SK-N-MC (cell line): Measurements from ENCODE around the gene WDR64.

ENCODE experiments used
- EZH2 ChIP-seq: fragments of 200-600 bp; sonication (generic); IDR thresholded peaks from one replicate; pipeline ENCODE4 v1.6.1; 2017; ENCODE audit warnings: antibody characterized with exemption
- FOXP2 ChIP-seq: optimal IDR thresholded peaks from 2 replicates; pipeline ENCODE3; 2011; ENCODE audit warnings: mild to moderate bottlenecking, moderate library complexity; ENCODE audit not compliant: insufficient read depth; ENCODE audit errors: extremely low read length, control extremely low read depth
- POLR2AphosphoS5 ChIP-seq: IDR thresholded peaks from 2 replicates; pipeline ENCODE4 v1.6.1; 2012; ENCODE audit warnings: mild to moderate bottlenecking, low read depth, low read length, borderline replicate concordance

- TF ChIP-seq EZH2 (no peak), POLR2AphosphoS5 (peak; percentile 56; the same call in 1 of the 2 replicates), FOXP2 (no peak)
These were observed 62.5 kb downstream of the WDR64 start for GRCh38 chr1:241714321-241715218.
